Kidney (tissue), 14 donors: ENCODE data around the gene CALN1. TPM values are rescaled to one million over a fixed set of nuclear protein-coding genes. Genes with fewer than 3 reads are reported as not detected.

Source experiments
- DNase-seq, 5 donors: peaks; one replicate each; pipeline ENCODE4 v3.0.0-alpha.2; 2013 to 2020
- FAIRE-seq: peaks from 2 replicates; lab custom pipeline; 2012; peaks lifted over from hg19 to GRCh38; lab: Jason Lieb, UNC
- H3K27ac ChIP-seq, 2 donors: one replicate each; pipeline ENCODE4 v1.7.0; 2013; ENCODE audit warnings: low read depth in 2 of 2, low read length in 2 of 2, inconsistent platforms in 1 of 2
- H3K27me3 ChIP-seq: one replicate; pipeline ENCODE4 v1.7.1; 2013; ENCODE audit warnings: low read length, inconsistent platforms; ENCODE audit not compliant: control insufficient read depth, insufficient read depth
- H3K36me3 ChIP-seq, 3 donors: one replicate each; pipeline versions ENCODE4 v1.7.0 to v1.7.1; 2013; ENCODE audit warnings: low read length in 3 of 3, control low read depth in 1 of 3, inconsistent platforms in 1 of 3; ENCODE audit not compliant: insufficient read depth in 3 of 3, control insufficient read depth in 2 of 3
- H3K4me1 ChIP-seq, 3 donors: one replicate each; pipeline versions ENCODE4 v1.7.0 to v1.7.1; 2013; ENCODE audit warnings: low read length in 3 of 3, inconsistent platforms in 1 of 3, low read depth in 1 of 3; ENCODE audit not compliant: control insufficient read depth in 2 of 3, insufficient read depth in 2 of 3
- H3K4me3 ChIP-seq, 3 donors: one replicate each; pipeline versions ENCODE4 v1.7.0 to v1.8.1; 2013; ENCODE audit warnings: low read length in 3 of 3, control low read depth in 1 of 3, inconsistent platforms in 1 of 3
- H3K9ac ChIP-seq, 3 donors: one replicate each; pipeline versions ENCODE4 v1.7.0 to v1.7.1; 2013; ENCODE audit warnings: low read length in 3 of 3, control low read depth in 1 of 3, inconsistent platforms in 1 of 3
- H3K9me3 ChIP-seq, 3 donors: one replicate each; pipeline versions ENCODE4 v1.7.0 to v1.7.1; 2013; ENCODE audit warnings: low read length in 3 of 3, control low read depth in 1 of 3, inconsistent platforms in 1 of 3; ENCODE audit not compliant: control insufficient read depth in 2 of 3, insufficient read depth in 1 of 3
- CTCF ChIP-seq: IDR thresholded peaks from 3 replicates; pipeline ENCODE4 v1.5.1; 2012; ENCODE audit warnings: mild to moderate bottlenecking, moderate library complexity, borderline replicate concordance; ENCODE audit not compliant: insufficient read depth; ENCODE audit errors: extremely low read depth
- intact Hi-C: fragments of 100-400 bp; cut with DNase I; formaldehyde crosslinking; loops from one replicate; pipeline ENCODE4 v1.11.1; 2022
- polyA plus RNA-seq: library from polyadenylated mRNA; stranded (reverse); fragments of 350-450 nt; fragmentation: Illumina TruSeq; extraction: RNeasy Lipid Tissue Mini Kit (QIAGEN cat#74804); gene quantifications from one replicate; pipeline ENCODE4 v1.2.3, GENCODE V29; 2014; ENCODE audit warnings: low read depth, low replicate concordance; ENCODE audit not compliant: insufficient read depth
- total RNA-seq: library from RNA; stranded (reverse); fragmentation: NEBNext Ultra II Directional; extraction: Animal tissue kit (Norgen Biotek cat#: 25700); gene quantifications from one replicate; pipeline ENCODE4 v1.2.1, GENCODE V29; 2021
- donor health status: control.
- donor health status: control.
- donor health status: control.
- donor health status: control.
- donor health status: control.
- donor health status: DM: yes; HTN: yes; CAD: no.
- donor health status: Normal renal cell carcinoma (clear cell type).

The CALN1 gene
- total and polyA plus RNA-seq, 2 donors from 2014 or later: not detected

- H3K27me3 ChIP-seq: peaks cover 3% of the 10 kb centered on the region
- H3K27ac ChIP-seq: no peak overlapping the region
- no peak for DNase-seq
- no peak for FAIRE-seq
- intact Hi-C loops: no loop called here
- TF ChIP-seq CTCF: no peak
- H3K4me1 ChIP-seq: no peaks in the 10 kb centered on the region
- no peak overlapping the region for H3K9ac ChIP-seq
- H3K9me3 ChIP-seq: no peaks in the 10 kb centered on the region
- no peak overlapping the region for H3K4me3 ChIP-seq
- no peaks in the 10 kb centered on the region for H3K36me3 ChIP-seq
Observed at GRCh38 chr7:72445075-72445474, 32.9 kb upstream of the CALN1 start.

GRCh38 chr7:72444026-72444776, 32.1 kb upstream of the CALN1 start:
- Histone ChIP-seq H3K4me1 (no peaks in the 10 kb centered on the region), H3K9ac (no peak overlapping the region), H3K27ac (no peak overlapping the region), H3K4me3 (no peak overlapping the region), H3K9me3 (no peaks in the 10 kb centered on the region), H3K36me3 (no peaks in the 10 kb centered on the region), H3K27me3 (peaks cover 3% of the 10 kb centered on the region)
- FAIRE-seq (no peak), DNase-seq (no peak)
- no peak for TF ChIP-seq CTCF
- intact Hi-C loops: no loop called here

- H3K27me3 ChIP-seq: no peaks in the 10 kb centered on the region
- DNase-seq: no peak
- no peak for TF ChIP-seq CTCF
- no peak overlapping the region for H3K27ac ChIP-seq
- H3K4me1 ChIP-seq: no peaks in the 10 kb centered on the region
- FAIRE-seq: no peak
- intact Hi-C loops: no loop called here
- no peaks in the 10 kb centered on the region for H3K9me3 ChIP-seq
- H3K9ac ChIP-seq: no peak overlapping the region
- no peaks in the 10 kb centered on the region for H3K36me3 ChIP-seq
- no peak overlapping the region for H3K4me3 ChIP-seq
Observed at GRCh38 chr7:72441791-72442190, 29.7 kb upstream of the CALN1 start.

- Histone ChIP-seq H3K4me1 (no peaks in the 10 kb centered on the region), H3K36me3 (no peaks in the 10 kb centered on the region), H3K9me3 (no peaks in the 10 kb centered on the region), H3K27me3 (no peaks in the 10 kb centered on the region), H3K4me3 (no peak overlapping the region), H3K9ac (no peak overlapping the region), H3K27ac (no peak overlapping the region)
- intact Hi-C loops: no loop called here
- no peak for FAIRE-seq
- no peak for TF ChIP-seq CTCF
- DNase-seq: no peak
Observed at GRCh38 chr7:72438491-72438890, 26.4 kb upstream of the CALN1 start.
